ENCODE results near the gene FREM2. TPM values are rescaled to one million over a fixed set of nuclear protein-coding genes. Genes with fewer than 3 reads are reported as not detected.

Gene FREM2
- polyA plus RNA-seq, 2 of the 4 experiments (the other 2 are of a cell fraction): not detected

DNA sequence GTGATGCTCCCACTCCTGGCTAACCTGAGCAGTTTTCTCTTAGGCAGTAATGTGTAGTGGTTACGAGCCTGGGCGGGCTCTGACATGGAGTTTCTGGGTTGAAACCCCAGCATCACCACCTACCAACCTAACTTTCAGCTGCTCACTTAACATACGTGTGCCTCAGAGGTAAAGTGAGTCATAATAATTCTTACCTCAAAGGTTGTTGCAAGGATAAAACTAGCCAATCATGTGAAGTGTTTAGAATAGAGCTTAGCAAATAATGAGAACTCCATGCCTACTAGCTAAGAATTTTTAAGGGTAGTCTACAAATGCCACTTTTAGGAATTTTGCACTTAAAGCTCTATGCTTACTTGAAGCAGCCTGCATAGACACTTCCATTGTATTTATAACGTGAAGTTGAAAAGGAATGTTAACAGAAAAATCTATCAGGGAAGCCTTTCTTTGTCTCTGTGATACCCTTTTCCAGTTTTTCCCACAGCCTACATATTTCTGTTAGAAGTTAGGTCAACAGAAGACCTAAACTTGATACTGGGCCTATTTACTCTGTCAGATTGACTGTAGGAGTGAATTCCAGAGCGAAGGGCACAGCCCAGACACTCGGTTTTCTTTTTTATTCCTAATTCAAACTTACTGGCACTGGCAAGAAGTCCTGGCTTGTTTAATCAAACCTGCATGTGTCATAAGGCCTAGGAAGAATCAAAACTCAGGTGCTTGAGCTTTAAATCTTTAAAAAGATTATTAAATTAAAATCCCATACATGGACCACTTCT, 90.7 kb downstream of the FREM2 start:
- Histone ChIP-seq H3K27ac (no peak overlapping the region), H3K4me3 (no peak overlapping the region), H3K9me3 (no peaks in the 10 kb centered on the region), H3K4me2 (no peak overlapping the region), H3K4me1 (no peaks in the 10 kb centered on the region)
- ATAC-seq (no peak), DNase-seq (ENCODE audit: low read depth in 1 of 2, low spot score in 1 of 2) (no peak), FAIRE-seq (no peak)
- CTCF ChIA-PET: no interaction called here
- WGBS (ENCODE audit: missing lambda C conversion rate): 3% methylated on average over 6 of the region's 6 CpGs
- POLR2A ChIA-PET: no interaction called here
- TF ChIP-seq ELK1 (IDR thresholded peaks at IDR 0.05; ENCODE audit: low read depth, low read length): no peak
- no peak for TF ChIP-seq GATA3 (IDR thresholded peaks at IDR 0.05; ENCODE audit: borderline replicate concordance)
- TF ChIP-seq HMGXB4 (CRISPR knock-in tag; IDR thresholded peaks at IDR 0.05; ENCODE audit: borderline replicate concordance): no peak
- no peak for TF ChIP-seq SMC3 (IDR thresholded peaks at IDR 0.05)
- no peak for TF ChIP-seq HES2 (IDR thresholded peaks at IDR 0.05)
- TF ChIP-seq, protein P1, sequence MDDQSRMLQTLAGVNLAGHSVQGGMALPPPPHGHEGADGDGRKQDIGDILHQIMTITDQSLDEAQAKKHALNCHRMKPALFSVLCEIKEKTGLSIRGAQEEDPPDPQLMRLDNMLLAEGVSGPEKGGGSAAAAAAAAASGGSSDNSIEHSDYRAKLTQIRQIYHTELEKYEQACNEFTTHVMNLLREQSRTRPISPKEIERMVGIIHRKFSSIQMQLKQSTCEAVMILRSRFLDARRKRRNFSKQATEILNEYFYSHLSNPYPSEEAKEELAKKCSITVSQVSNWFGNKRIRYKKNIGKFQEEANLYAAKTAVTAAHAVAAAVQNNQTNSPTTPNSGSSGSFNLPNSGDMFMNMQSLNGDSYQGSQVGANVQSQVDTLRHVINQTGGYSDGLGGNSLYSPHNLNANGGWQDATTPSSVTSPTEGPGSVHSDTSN (IDR thresholded peaks at IDR 0.05): no peak
- no peak for TF ChIP-seq HDAC2 (IDR thresholded peaks at IDR 0.05)
- TF ChIP-seq KDM5A (IDR thresholded peaks at IDR 0.05): no peak
- TF ChIP-seq CEBPB (IDR thresholded peaks at IDR 0.05): no peak
- TF ChIP-seq ATOH8 (CRISPR knock-in tag; IDR thresholded peaks at IDR 0.05; ENCODE audit: low read depth): no peak
- TF ChIP-seq CHD2 (IDR thresholded peaks at IDR 0.05; ENCODE audit: low read length, partially characterized antibody): no peak
- TF ChIP-seq KDM1A (IDR thresholded peaks at IDR 0.05; ENCODE audit: low read depth): no peak
- no peak for TF ChIP-seq NR3C1 (IDR thresholded peaks at IDR 0.05)
- no peak for TF ChIP-seq ZC3H11A (IDR thresholded peaks at IDR 0.05)
- no peak for TF ChIP-seq MYC (IDR thresholded peaks at IDR 0.05; ENCODE audit: borderline replicate concordance, low read length)
- TF ChIP-seq CTCF (IDR thresholded peaks at IDR 0.05): no peak
- no peak for TF ChIP-seq JUNB (IDR thresholded peaks at IDR 0.05)
- TF ChIP-seq PHF8 (IDR thresholded peaks at IDR 0.05; ENCODE audit: borderline replicate concordance, low read depth): no peak

- CTCF ChIA-PET: no interaction called here
- no peak for DNase-seq (ENCODE audit: low read depth in 1 of 2, low spot score in 1 of 2)
- Histone ChIP-seq H3K9me3 (no peaks in the 10 kb centered on the region), H3K4me1 (no peaks in the 10 kb centered on the region), H3K4me3 (no peak overlapping the region), H3K4me2 (no peak overlapping the region), H3K27ac (no peak overlapping the region)
- no peak for TF ChIP-seq PHF8 (IDR thresholded peaks at IDR 0.05; ENCODE audit: borderline replicate concordance, low read depth)
- no peak for TF ChIP-seq CEBPB (IDR thresholded peaks at IDR 0.05)
- no peak for TF ChIP-seq CBX8 (IDR thresholded peaks at IDR 0.05)
- no peak for TF ChIP-seq HES2 (IDR thresholded peaks at IDR 0.05)
- TF ChIP-seq HEYL (CRISPR knock-in tag; IDR thresholded peaks at IDR 0.05): no peak
- no peak for TF ChIP-seq HOXB5 (CRISPR knock-in tag; IDR thresholded peaks at IDR 0.05)
- no peak for TF ChIP-seq POLR2A (IDR thresholded peaks at IDR 0.05; ENCODE audit: low read length)
- TF ChIP-seq EP300 (IDR thresholded peaks at IDR 0.05): no peak
- TF ChIP-seq ATOH8 (CRISPR knock-in tag; IDR thresholded peaks at IDR 0.05; ENCODE audit: low read depth): no peak
- no peak for TF ChIP-seq SMC3 (IDR thresholded peaks at IDR 0.05)
- TF ChIP-seq CTCF (IDR thresholded peaks at IDR 0.05): no peak
- TF ChIP-seq TP53 (CRISPR knock-in tag; IDR thresholded peaks at IDR 0.05): no peak
- TF ChIP-seq TFCP2L1 (CRISPR knock-in tag; IDR thresholded peaks at IDR 0.05): no peak
- TF ChIP-seq ZFP36 (IDR thresholded peaks at IDR 0.05; ENCODE audit: borderline replicate concordance, partially characterized antibody): no peak
- no peak for TF ChIP-seq MAX (IDR thresholded peaks at IDR 0.05)
- no peak for ATAC-seq
- FAIRE-seq: no peak
- 0% methylated on average over 3 of the region's 3 CpGs for WGBS (ENCODE audit: missing lambda C conversion rate)
- POLR2A ChIA-PET: no interaction called here
These were observed 94.7 kb downstream of the FREM2 start for GRCh38 chr13:38781539-38781938.
